HepG2 (cell line): ENCODE data around the gene YKT6. TPM values are rescaled to one million over a fixed set of nuclear protein-coding genes. Genes with fewer than 3 reads are reported as not detected.

ENCODE experiments used
- ARID2 ChIP-seq: sonication (generic); formaldehyde crosslinking; IDR thresholded peaks from 2 replicates; pipeline ENCODE4 v1.8.1; 2022; ENCODE audit warnings: mild to moderate bottlenecking, missing genetic modification reagents, borderline replicate concordance
- E2F1 ChIP-seq: sonication (generic); formaldehyde crosslinking; IDR thresholded peaks from 2 replicates; pipeline ENCODE4 v1.5.0; 2020; ENCODE audit warnings: missing genetic modification reagents
- FOSL1 ChIP-seq: sonication (generic); formaldehyde crosslinking; IDR thresholded peaks from 2 replicates; pipeline ENCODE4 v1.9.0; 2021; ENCODE audit warnings: missing genetic modification reagents, borderline replicate concordance
- FOXC1 ChIP-seq: sonication (generic); formaldehyde crosslinking; IDR thresholded peaks from 2 replicates; pipeline ENCODE4 v1.8.0; 2022; ENCODE audit warnings: mild to moderate bottlenecking, missing genetic modification reagents, borderline replicate concordance
- JUND ChIP-seq: sonication (generic); formaldehyde crosslinking; IDR thresholded peaks from 2 replicates; pipeline ENCODE4 v1.8.0; 2022; ENCODE audit warnings: mild to moderate bottlenecking, missing genetic modification reagents
- MIER3 ChIP-seq: IDR thresholded peaks from 2 replicates; pipeline ENCODE4 v1.6.1; 2016; ENCODE audit warnings: missing compliant biosample characterization, borderline replicate concordance
- POGZ ChIP-seq: sonication (generic); formaldehyde crosslinking; IDR thresholded peaks from 2 replicates; pipeline ENCODE4 v1.4.0; 2020; ENCODE audit warnings: mild to moderate bottlenecking, missing genetic modification reagents
- SOX13 ChIP-seq, 3 experiments: fragments of 450-650 bp in 1 of 3; sonication (generic) in 1 of 3; formaldehyde crosslinking in 1 of 3; IDR thresholded peaks in 2 of 3; conservative IDR thresholded peaks in 1 of 3; 2 replicates each; pipeline versions ENCODE4 v1.5.0 to v1.6.1; 2016 to 2020; ENCODE audit warnings: antibody characterized with exemption in 1 of 3, mild to moderate bottlenecking in 1 of 3, missing compliant biosample characterization in 1 of 3, missing genetic modification reagents in 1 of 3, moderate library complexity in 1 of 3
- STAT6 ChIP-seq: sonication (generic); formaldehyde crosslinking; IDR thresholded peaks from 2 replicates; pipeline ENCODE4 v1.4.0; 2020; ENCODE audit warnings: missing genetic modification reagents, mild to moderate bottlenecking, borderline replicate concordance
- TEAD2 ChIP-seq: sonication (generic); formaldehyde crosslinking; IDR thresholded peaks from 2 replicates; pipeline ENCODE4 v1.9.0; 2021; ENCODE audit warnings: missing genetic modification reagents
- ZC3H4 ChIP-seq: sonication (generic); formaldehyde crosslinking; IDR thresholded peaks from 2 replicates; pipeline ENCODE4 v1.4.0; 2020; ENCODE audit warnings: missing genetic modification reagents, borderline replicate concordance
- ZNF101 ChIP-seq: sonication (generic); formaldehyde crosslinking; IDR thresholded peaks from 2 replicates; pipeline ENCODE4 v1.4.0; 2020; ENCODE audit warnings: mild to moderate bottlenecking, low read depth, missing genetic modification reagents, borderline replicate concordance
- ZNF296 ChIP-seq: sonication (generic); formaldehyde crosslinking; conservative IDR thresholded peaks from 2 replicates; pipeline ENCODE4 v1.5.0; 2020; ENCODE audit warnings: mild to moderate bottlenecking, missing genetic modification reagents
- ZNF572 ChIP-seq: sonication (generic); formaldehyde crosslinking; IDR thresholded peaks from 2 replicates; pipeline ENCODE4 v1.5.1; 2020; ENCODE audit warnings: mild to moderate bottlenecking, missing genetic modification reagents
- polyA plus RNA-seq, 8 experiments: library from polyadenylated mRNA; depleted of rRNA in 3 of 8; stranded (reverse) in 7 of 8; unstranded in 1 of 8; fragments of >200 nt; fragmentation: Illumina TruSeq in 4 of 8; extraction: Trizol in 4 of 8; gene quantifications; 2 replicates each; pipeline versions ENCODE4 v1.2.1 to v1.2.3, GENCODE V29; 2011 to 2016; ENCODE audit warnings: low read depth in 4 of 8, missing spikeins in 1 of 8, mixed read lengths in 1 of 8; ENCODE audit not compliant: insufficient read depth in 1 of 8
- total RNA-seq, 5 experiments: library from RNA; depleted of rRNA; stranded (reverse); fragments of >200 nt; fragmentation: Illumina TruSeq; extraction: Trizol; gene quantifications; 2 replicates each; pipeline ENCODE4 v1.2.3, GENCODE V29; 2016; ENCODE audit warnings: low read depth in 1 of 5
- TF ChIP-seq, protein P1 (sequence below): sonication (generic); formaldehyde crosslinking; IDR thresholded peaks from 2 replicates; pipeline ENCODE4 v1.5.1; 2020; ENCODE audit warnings: missing genetic modification reagents, mild to moderate bottlenecking, borderline replicate concordance
- TF ChIP-seq, protein P2 (sequence below): sonication (generic); formaldehyde crosslinking; IDR thresholded peaks from 2 replicates; pipeline ENCODE4 v1.4.0; 2020; ENCODE audit warnings: mild to moderate bottlenecking, missing genetic modification reagents

The YKT6 gene
- total and polyA plus RNA-seq, 2 of the 13 experiments (the other 11 are each of a cell fraction or from before 2014, with no cell fraction given): 52.2 to 60.3 TPM

- TF ChIP-seq SOX13 (IDR thresholded peaks at IDR 0.05) (no peak), SOX13 (CRISPR knock-in tag; conservative IDR thresholded peaks at IDR 0.05 in 1 of 2, IDR thresholded peaks at IDR 0.05 in 1 of 2) (no peak), ZNF101 (CRISPR knock-in tag) (no peak), ARID2 (no peak; the same call in none of the 2 replicates), MIER3 (CRISPR knock-in tag) (no peak), JUND (CRISPR knock-in tag) (no peak), ZNF572 (0 out of 2 replicates have a peak, but pooled peaks have one; percentile 59), FOXC1 (CRISPR knock-in tag) (peak; percentile 84; the same call in 1 of the 2 replicates), E2F1 (peak; percentile 65; the same call in 1 of the 2 replicates), POGZ (CRISPR knock-in tag) (no peak), FOSL1 (CRISPR knock-in tag) (no peak), STAT6 (CRISPR knock-in tag) (no peak), TEAD2 (CRISPR knock-in tag) (peak; percentile 95), ZNF296 (CRISPR knock-in tag) (peak; percentile 50; the same call in 1 of the 2 replicates), ZC3H4 (CRISPR knock-in tag) (no peak)
- TF ChIP-seq, protein P1, sequence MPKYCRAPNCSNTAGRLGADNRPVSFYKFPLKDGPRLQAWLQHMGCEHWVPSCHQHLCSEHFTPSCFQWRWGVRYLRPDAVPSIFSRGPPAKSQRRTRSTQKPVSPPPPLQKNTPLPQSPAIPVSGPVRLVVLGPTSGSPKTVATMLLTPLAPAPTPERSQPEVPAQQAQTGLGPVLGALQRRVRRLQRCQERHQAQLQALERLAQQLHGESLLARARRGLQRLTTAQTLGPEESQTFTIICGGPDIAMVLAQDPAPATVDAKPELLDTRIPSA: 0 out of 2 replicates have a peak, but pooled peaks have one; percentile 64
- TF ChIP-seq, protein P2, sequence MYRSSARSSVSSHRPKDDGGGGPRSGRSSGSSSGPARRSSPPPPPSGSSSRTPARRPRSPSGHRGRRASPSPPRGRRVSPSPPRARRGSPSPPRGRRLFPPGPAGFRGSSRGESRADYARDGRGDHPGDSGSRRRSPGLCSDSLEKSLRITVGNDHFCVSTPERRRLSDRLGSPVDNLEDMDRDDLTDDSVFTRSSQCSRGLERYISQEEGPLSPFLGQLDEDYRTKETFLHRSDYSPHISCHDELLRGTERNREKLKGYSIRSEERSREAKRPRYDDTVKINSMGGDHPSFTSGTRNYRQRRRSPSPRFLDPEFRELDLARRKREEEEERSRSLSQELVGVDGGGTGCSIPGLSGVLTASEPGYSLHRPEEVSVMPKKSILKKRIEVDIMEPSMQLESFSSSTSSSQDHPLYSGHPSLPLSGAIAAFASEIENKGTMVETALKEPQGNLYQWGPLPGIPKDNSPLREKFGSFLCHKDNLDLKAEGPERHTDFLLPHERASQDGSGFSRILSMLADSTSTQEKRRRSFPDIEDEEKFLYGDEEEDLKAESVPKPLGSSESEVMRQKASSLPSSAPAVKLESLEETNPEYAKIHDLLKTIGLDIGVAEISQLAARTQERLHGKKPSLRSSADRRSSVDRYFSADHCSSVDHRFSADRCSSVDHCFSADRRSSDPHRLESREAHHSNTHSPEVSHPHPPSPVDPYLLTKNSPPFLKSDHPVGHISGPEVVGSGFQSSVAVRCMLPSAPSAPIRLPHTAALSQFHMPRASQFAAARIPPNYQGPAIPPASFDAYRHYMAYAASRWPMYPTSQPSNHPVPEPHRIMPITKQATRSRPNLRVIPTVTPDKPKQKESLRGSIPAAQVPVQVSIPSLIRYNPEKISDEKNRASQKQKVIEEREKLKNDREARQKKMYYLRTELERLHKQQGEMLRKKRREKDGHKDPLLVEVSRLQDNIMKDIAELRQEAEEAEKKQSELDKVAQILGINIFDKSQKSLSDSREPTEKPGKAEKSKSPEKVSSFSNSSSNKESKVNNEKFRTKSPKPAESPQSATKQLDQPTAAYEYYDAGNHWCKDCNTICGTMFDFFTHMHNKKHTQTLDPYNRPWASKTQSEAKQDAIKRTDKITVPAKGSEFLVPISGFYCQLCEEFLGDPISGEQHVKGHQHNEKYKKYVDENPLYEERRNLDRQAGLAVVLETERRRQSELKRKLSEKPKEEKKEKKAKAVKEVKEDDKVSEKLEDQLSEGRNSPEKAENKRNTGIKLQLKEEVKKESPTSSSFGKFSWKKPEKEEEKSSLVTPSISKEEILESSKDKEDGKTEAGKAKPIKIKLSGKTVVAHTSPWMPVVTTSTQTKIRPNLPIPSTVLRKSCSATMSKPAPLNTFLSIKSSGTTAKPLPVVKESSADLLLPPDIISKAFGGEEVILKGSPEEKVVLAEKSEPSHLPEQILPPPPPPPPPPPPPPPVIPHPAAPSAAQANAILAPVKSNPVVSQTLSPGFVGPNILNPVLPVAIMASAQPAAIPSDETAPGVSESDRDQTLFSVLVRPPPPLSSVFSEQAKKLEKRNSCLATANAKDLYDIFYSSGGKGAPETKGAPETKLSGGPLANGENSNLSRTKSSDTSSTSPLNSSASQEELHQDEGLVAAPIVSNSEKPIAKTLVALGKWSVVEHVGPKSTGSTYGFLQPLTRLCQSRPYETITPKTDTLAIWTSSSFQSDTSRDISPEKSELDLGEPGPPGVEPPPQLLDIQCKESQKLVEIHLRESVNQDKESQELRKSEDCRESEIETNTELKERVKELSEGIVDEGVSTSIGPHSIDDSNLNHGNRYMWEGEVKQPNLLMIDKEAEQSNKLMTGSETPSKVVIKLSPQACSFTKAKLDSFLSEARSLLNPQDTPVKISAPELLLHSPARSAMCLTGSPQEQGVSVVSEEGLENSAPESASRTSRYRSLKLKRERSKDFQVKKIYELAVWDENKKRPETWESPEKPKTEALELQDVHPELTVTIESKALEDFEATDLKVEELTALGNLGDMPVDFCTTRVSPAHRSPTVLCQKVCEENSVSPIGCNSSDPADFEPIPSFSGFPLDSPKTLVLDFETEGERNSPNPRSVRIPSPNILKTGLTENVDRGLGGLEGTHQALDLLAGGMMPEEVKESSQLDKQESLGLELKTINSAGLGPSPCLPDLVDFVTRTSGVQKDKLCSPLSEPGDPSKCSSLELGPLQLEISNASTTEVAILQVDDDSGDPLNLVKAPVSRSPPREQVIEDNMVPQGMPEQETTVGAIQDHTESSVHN (CRISPR knock-in tag): no peak
Observed at GRCh38 chr7:44221231-44221791, 20.5 kb downstream of the YKT6 start (continued).
